HG03520 (cell line): Measurements from ENCODE around the gene KCNC4.

Source experiments
- ATAC-seq: cut with Tn5 transposase; IDR thresholded peaks from one replicate; pipeline ENCODE4 v1.9.1; 2021; ENCODE audit warnings: mild to moderate bottlenecking, moderate library complexity; ENCODE audit not compliant: unreplicated experiment

KCNC4 gene

GRCh38 chr1:110250749-110251148, 40.6 kb downstream of the KCNC4 start:
- ATAC-seq = no peak

DNA sequence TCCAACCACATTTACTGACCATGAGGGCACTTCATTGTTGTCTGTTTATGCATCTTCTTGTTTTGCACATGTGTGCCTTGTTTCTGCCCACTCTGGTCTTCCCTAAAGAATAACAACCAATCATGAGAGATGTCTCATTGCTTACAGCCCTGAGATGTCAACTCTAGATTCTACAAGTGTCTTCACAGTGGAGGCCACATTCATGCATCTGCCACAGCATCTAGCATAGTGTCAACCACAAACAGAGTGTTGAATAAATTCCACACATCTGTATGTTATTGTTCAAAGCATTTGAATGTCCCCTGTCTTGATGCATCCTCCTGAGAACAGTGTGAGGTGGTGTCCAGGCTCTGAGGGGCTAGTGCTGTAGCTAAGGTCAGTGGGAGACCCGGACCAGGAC, 43.1 kb downstream of the KCNC4 start:
- no peak for ATAC-seq

- ATAC-seq = no peak
Measured at GRCh38 chr1:110254604-110255391, 44.7 kb downstream of the KCNC4 start.

DNA sequence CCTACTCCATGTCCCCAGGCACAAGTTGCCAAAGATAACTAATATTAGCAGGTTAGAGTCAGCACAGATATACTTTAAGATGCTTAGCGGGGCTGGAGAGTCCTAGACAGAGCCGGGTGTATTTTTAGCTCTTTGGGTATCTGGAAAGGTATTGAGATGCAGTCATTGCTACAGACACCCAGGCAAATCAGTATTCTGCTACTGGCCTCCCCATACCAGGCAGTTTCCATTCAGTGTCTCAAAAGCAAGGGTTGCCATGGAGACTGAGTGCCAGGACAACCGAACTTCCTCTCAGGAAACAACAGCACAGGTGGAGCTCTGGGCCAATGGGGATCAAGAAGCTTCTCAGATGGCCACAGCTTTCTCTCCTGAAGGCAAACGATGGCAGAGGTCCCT, 45.3 kb downstream of the KCNC4 start:
- no peak for ATAC-seq

- ATAC-seq = no peak
Measured at GRCh38 chr1:110258734-110259133, 48.6 kb downstream of the KCNC4 start.

DNA sequence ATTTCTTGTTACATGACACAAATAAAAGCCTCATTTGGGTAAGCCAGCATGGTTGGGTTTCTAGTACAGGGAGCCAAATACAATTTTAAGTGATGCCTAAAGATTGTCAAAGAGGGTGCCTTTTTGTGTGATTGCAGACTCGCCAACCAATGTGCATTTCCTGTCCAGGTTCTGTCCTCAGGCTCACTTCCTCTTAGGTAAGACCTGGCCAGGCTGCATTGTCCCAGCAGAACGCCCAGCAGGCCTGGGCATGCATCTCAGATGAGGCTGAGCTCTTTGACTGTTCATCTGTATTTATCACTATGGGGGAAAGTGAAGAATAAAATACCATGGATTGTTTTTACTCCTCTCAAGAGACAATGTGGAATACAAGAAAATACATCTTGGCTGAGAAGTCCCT, 49.7 kb downstream of the KCNC4 start:
- no peak for ATAC-seq
